Stimulated activated CD4-positive, alpha-beta T cell treated with anti-CD3 and anti-CD28 coated beads, Interleukin-1b, Interleukin-23, amount 100 ng/mL, for 1 hour (primary cell): ENCODE results near the gene C20orf204.

ENCODE experiments used
- DNase-seq, 2 donors: peaks; one replicate each; pipeline ENCODE4 v3.0.0-alpha.2; 2020; ENCODE audit warnings: low read depth in 2 of 2

The C20orf204 gene

DNA sequence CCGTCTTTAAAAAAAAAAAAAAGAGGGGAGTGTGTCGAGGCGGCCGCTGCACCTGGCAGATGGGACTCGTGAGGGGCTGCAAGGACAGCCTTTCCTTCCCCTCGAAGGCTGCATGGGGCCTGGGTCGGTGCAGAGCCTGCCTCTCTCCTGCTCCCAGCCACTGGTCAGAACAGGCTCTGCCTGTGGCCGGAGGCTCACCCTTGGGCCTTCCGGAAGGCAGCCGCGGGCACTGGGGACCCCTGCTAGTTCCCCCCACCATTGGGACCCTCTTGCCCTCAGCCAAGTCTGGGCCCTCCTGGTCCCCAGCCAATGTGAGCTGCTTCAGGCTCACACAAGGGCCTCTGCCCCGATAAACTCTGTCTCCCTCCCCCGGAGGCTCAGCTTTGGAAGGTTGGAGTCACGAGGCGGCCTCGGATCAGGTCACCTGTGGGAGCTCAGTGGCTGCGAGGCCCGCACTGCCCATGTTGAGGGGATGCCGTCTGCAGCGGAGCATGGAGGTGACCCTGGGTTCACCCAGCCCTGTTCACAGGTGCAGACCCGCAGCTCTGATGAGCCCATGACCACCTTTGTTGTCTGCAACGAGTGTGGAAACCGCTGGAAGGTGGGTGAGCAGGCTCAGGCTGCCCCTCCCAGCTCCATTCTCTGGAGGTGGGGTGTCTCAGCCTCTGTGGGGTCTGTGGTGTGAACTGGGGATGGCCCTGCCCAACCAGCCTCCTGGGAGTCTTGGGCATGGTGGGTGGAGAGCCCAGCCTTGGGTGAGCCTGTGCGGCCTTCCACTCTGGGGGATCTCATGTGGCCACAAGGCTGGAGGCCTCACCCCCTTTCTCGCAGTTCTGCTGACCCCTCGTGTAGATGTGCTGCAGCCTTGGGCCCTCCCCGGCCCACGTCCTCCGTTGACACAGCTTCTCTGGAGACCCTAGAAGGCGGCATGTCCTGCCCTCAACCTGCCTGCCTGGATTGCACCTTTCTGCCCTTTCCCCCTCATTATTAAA, 35.7 kb downstream of the C20orf204 start:
- DNase-seq, result no peak

- no peak for DNase-seq
Observed at GRCh38 chr20:64072498-64073063, 36.6 kb downstream of the C20orf204 start.

DNA sequence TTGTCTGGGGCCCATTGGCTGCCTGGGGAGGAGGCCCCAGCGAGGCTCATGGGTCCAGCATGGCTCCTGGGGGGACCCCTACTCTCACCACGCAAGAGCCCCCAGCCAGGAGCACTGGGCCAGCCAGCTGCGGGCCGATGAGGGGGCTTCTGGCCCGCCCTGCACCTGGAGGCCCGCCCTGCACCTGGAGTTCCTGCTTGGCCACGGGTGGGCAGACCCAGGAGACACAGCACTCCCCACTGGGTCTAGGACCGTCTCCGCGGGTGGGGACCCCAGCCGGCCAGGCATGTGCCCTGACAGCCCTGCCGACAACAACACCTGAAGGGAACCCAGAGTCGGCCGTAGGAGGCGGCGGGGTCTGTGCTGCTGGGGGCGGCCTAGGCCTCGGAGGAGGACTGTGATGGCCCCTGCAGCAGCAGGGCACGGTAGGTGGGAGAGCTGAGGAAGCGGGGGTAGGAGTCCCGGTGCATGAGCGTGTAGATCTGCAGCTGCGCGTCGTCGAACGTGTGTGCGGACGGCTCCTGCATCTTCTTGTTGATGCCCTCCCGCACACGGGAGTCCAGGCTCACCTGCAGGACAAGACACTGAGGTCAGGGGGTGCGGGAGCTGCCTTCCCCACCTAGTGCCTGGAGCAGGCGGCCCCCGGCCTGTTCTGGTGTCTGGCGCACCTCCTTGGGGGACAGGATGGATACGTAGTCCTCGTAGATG, 37.6 kb downstream of the C20orf204 start:
- DNase-seq, result no peak

DNA sequence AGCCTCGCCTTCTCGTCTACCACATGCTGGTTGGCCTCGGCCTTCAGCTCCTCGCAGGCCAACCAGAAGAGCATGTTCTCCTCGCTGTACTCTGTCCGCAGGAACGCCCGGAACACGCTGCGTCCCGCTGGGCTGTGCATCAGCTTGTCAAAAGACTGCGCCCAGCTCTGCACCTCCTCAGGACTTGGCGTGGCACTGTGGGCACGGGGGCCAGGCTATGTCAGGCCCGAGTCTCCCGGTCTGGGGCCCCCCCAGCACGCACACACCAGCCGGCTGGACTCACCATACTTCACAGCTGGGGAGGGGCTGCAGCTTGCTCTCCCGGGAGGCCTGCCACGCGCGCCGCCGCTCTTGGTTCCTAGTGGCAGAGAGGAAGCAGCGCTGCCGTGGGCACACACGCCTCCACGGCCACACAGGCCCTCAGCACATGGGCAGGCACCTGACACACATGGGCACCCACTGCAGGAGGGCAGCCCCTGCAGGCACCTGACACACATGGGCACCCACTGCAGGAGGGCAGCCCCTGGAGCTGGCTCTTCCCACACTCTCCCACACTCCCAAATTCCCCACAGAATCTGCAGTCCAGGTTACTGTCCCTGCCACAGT, 38.3 kb downstream of the C20orf204 start:
- DNase-seq, result no peak

DNA sequence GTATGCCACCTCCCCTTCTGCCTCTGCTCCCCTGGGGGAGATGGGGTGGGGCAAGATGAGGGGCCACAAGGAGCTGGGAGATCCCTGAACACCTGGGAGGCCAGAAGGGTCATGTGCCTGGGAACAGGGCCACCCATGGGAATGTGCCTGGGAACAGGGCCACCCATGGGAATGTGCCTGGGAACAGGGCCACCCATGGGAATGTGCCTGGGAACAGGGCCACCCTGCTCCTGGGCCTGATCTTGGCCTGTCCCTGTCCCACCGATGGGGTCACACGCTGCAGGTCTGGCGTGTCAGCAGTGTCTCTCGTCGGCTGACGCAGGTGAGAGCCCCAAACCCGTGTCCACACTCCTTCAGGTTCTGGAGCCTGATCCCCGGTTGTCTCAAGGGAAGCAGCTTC, 39.0 kb downstream of the C20orf204 start:
- DNase-seq, result no peak

GRCh38 chr20:64075556-64075955, 39.6 kb downstream of the C20orf204 start:
- DNase-seq, result no peak

DNA sequence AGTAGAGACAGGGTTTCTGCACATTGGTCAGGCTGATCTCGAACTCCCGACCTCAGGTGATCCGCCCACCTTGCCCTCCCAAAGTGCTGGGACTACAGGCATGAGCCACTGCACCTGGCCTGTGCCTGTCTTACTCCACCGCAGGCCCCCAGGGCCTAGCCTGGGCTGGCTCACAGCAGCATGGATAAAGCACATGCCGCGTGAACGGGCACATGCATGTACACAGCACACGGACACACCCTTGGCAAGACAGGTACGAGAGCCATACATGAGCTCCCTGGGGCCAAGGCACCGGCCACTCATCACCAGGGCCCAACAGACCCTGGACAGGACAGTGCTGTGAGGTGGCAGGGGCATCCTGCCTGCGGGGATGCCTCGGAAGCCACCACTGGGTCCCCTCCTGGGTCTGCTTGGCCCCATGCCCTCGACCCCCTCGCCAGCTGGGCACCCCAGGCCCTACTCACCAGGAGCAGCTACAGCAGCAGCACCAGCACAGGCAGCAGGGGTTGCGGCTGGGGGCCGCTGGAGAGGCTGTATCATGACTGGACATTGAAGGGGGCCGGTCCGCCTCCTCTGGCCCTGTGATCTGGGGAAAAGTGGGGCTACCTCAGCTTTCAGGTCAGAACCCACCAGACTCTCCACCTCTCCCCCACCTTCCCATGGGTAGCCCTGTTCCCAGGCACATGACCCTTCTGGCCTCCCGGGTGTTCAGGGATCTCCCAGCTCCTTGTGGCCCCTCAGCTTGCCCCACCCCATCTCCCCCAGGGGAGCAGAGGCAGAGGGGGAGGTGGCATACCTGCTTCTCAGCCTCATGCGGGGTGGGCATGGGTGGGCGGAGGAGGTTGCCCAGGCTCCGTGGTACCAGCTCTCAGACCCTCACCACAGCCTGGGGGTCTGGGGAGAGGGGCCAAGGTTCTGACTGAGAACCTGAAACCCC, 40.3 kb downstream of the C20orf204 start:
- DNase-seq, result no peak

DNA sequence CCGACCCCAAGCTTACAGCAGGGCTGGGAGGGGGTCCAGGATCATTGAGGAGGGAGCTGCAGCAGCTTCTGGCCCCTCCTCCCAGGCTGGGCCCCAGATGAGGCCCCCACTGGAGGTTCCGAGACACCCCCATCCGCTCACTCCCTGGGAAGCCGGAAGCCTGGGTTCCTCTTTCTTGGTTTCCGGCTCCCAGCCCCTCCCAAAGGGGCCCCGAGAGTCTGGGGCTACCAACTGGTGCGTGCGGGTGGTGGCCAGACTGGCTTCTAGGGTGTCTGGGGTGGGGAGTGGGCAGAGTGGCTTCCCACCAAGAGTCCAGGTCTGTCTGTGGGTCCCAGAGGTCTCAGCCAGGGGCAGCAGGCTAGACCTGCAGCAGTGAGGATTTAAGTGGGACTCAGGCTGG, 41.1 kb downstream of the C20orf204 start:
- DNase-seq, result no peak

DNA sequence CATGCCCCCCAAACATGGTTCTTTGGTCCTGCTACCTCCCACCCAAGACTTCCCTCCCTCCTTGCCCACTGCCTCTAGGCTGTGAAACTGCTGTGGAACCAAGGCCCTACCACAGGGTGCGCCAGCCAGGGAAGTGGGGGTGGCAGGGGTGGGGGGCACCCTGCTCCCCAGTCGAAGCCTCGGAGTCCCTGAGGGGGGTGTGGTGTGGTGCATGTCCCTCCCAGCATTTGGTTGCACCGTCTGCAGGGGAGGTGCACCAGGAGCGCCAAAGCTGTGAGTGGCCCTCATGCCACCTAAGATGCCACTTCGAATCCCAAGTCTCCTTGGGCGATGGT, 41.5 kb downstream of the C20orf204 start:
- no peak for DNase-seq

DNA sequence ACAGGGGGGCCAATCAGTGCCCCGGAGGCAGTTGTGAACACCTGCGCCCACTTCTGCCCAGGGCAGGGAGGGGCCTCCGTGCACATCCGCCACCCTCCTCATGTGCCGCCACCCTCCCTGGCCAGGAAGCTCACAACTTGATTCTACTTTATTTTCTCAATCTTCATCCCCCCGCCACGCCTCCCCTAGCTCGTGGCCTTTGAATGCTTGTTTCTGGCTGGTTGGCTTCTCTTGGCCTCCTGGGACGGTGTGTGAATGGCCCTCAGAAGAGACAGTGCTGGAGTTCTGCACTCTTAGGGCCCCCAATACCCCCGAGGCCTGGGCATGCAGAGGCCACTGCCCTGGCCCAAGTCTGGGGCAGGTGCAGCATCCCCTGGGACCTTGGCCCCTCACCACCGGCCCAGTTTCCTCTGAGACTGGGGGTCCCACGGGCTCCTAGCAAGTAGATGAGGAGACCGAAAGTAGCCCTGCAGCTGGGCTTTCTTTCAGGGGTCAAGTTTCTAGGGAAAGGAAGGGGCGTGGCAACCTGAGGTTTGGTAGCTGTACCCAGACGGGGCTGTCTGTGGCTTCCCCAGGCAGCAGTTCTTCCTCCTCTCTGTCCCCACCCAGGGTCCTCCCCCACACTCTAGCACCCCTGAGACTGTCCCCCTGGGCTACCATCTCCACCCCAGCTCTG, 42.0 kb downstream of the C20orf204 start:
- DNase-seq, result no peak

GRCh38 chr20:64078934-64079272, 42.9 kb downstream of the C20orf204 start:
- no peak for DNase-seq

- DNase-seq, result peak in 1 of 2 donors; percentile 34
Observed at GRCh38 chr20:64079273-64080012, 43.5 kb downstream of the C20orf204 start, which contains the start of gene RGS19. TSS of gene RGS19 (minus strand) at chr20:64079518. CDS start at chr20:64076886, 2,632 bp downstream.

- no peak for DNase-seq
Observed at GRCh38 chr20:64080013-64080812, 44.2 kb downstream of the C20orf204 start, which contains the start of gene OPRL1. TSS of gene OPRL1 (plus strand) at chr20:64080082. CDS start at chr20:64092721, 12,639 bp downstream.

DNA sequence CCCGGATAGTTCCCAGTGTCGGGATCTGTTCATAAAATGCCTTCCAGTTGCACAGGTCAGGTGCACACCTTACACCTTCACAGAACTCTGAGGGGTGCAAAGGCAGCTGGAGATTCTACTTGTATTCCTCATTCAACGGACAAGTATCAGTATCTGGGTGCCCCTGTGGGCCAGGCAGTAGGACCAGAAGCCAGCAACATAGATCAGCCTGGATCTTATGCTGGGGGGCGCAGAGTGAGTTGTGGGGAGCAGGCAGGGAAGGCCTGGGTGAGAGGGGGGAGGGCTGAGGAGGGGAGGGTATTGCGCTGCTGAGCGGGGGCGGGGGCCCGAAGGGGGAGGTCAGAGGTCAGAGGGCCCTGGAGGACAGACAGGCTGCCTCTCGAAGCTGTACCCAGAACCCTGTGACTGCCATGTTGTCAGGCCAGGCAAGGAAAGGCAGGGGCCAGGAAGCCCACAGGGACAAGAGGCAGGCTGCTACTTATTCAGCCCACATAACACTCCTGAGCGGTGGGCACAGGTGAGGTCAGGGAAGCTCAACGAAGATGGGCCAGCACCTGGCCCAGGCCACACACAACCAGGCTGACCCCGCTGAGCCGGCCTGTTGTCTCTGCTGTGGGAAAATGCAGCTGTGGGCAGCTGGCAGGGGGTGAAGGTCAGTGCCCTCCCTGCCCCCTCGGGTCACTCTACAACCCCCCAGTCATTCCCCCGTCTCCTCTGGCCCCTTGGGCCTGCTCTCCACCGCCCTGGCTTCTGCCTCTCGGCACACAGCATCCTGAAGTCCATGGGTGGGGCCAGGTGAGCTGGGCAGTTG, 45.0 kb downstream of the C20orf204 start:
- DNase-seq, result no peak

- DNase-seq, result no peak
Observed at GRCh38 chr20:64081624-64081964, 45.6 kb downstream of the C20orf204 start.

- no peak for DNase-seq
Observed at GRCh38 chr20:64082126-64082731, 46.2 kb downstream of the C20orf204 start.

DNA sequence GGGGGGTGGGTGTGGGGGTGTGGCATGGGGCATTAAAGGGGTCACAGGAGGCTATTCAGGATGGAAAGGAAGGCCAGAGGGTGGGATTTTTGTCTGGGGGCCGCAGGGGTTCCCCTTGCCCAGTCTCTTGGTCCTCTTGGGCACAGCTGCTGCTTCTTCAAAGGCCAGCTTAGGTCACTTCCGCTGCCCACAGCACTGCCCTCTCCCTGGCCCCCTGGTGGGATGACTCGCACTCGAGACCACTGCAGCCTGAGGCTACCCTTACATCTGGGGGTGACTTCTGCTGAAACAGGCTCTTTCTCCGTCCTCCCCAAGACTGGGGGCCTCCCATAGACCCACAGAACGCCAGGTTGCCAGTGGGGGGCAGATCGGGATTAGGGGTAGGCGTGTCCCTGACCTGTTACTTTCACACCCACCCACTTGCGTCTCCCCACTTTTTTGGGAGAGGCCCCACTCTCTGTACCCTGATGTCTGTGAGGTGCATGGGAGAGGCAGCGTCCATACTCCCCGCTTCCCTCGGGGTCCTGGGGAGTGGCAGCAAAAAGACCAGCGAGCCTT, 46.9 kb downstream of the C20orf204 start:
- no peak for DNase-seq
